Tibial nerve (tissue), 4 donors: ENCODE data around the gene VEGFC. TPM values are rescaled to one million over a fixed set of nuclear protein-coding genes. Genes with fewer than 3 reads are reported as not detected.

Experiments used
- DNase-seq, 2 donors: peaks; one replicate each; pipeline ENCODE4 v3.0.0-alpha.2; 2019; ENCODE audit warnings: low spot score in 2 of 2
- H3K27ac ChIP-seq, 4 donors: fragments of 200-600 bp; sonication (generic) in 3 of 4; one replicate each; pipeline ENCODE4 v1.5.1; 2017 to 2019; ENCODE audit warnings: mild to moderate bottlenecking in 1 of 4
- H3K27me3 ChIP-seq, 2 donors: fragments of 200-600 bp; sonication (generic) in 1 of 2; one replicate each; pipeline versions ENCODE4 v1.5.1 to v1.6.0; 2017 to 2019
- H3K36me3 ChIP-seq, 3 donors: fragments of 200-600 bp; sonication (generic); one replicate each; pipeline ENCODE4 v1.5.1; 2018 to 2019
- H3K4me1 ChIP-seq, 4 donors: fragments of 200-600 bp; sonication (generic) in 3 of 4; one replicate each; pipeline ENCODE4 v1.5.1; 2017 to 2019
- H3K4me3 ChIP-seq, 4 donors: fragments of 200-600 bp; sonication (generic) in 3 of 4; one replicate each; pipeline ENCODE4 v1.5.1; 2017 to 2019; ENCODE audit warnings: mild to moderate bottlenecking in 1 of 4, moderate library complexity in 1 of 4
- H3K9me3 ChIP-seq, 4 donors: fragments of 200-600 bp; sonication (generic) in 3 of 4; one replicate each; pipeline ENCODE4 v1.5.1; 2017 to 2019
- EP300 ChIP-seq, 2 donors: sonication (generic); formaldehyde crosslinking; IDR thresholded peaks; one replicate each; pipeline ENCODE4 v1.6.1; 2017; ENCODE audit warnings: antibody characterized with exemption in 2 of 2, mild to moderate bottlenecking in 1 of 2
- POLR2A ChIP-seq, 2 donors: fragments of 450-650 bp; IDR thresholded peaks; one replicate each; pipeline ENCODE4 v1.6.1; 2017; ENCODE audit warnings: antibody characterized with exemption in 2 of 2, mild to moderate bottlenecking in 2 of 2, moderate library complexity in 2 of 2
- WGBS, 2 donors: methylation state at CpG; one replicate each; pipeline ENCODE4 v1.1.5; 2018; 5-methylcytosine and 5-hydroxymethylcytosine counted together
- total RNA-seq, 4 donors: library from RNA; depleted of rRNA; stranded (reverse); fragments of >200 nt; gene quantifications; one replicate each; pipeline ENCODE4 v1.1.0, GENCODE V29; 2016
- TF ChIP-seq, protein P1 (sequence below), 5 experiments: fragments of 200-600 bp in 3 of 5; fragments of 450-650 bp in 2 of 5; sonication (generic) in 3 of 5; IDR thresholded peaks; one replicate each; pipeline ENCODE4 v1.5.1; 2016 to 2019; ENCODE audit warnings: antibody characterized with exemption in 5 of 5, mild to moderate bottlenecking in 3 of 5, moderate library complexity in 2 of 5

VEGFC gene
- total RNA-seq, 4 donors from 2014 or later: 2.4 to 14.4 (median 5.6) TPM

DNA sequence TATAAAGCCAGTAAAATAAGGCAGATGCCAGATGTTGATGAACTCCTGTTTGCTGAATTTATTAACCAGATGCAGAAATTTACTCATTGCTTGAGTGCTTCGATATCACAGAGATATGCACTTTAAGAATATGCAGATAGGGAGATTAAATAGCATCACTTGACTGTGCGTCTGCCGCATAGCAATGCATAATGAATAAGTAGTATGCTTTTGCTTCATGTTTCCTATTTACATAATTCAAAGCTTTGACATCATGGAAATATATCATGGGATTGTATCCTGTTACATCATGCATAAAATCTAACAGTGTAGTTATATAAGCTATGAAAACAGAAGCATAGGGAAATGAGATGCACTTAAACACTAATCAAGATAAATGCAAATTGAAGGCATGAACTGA is 45.9 kb downstream of the VEGFC start:
- 91 to 94% methylated on average over 3 of the region's 3 CpGs for WGBS, 2 donors
- TF ChIP-seq, protein P1, sequence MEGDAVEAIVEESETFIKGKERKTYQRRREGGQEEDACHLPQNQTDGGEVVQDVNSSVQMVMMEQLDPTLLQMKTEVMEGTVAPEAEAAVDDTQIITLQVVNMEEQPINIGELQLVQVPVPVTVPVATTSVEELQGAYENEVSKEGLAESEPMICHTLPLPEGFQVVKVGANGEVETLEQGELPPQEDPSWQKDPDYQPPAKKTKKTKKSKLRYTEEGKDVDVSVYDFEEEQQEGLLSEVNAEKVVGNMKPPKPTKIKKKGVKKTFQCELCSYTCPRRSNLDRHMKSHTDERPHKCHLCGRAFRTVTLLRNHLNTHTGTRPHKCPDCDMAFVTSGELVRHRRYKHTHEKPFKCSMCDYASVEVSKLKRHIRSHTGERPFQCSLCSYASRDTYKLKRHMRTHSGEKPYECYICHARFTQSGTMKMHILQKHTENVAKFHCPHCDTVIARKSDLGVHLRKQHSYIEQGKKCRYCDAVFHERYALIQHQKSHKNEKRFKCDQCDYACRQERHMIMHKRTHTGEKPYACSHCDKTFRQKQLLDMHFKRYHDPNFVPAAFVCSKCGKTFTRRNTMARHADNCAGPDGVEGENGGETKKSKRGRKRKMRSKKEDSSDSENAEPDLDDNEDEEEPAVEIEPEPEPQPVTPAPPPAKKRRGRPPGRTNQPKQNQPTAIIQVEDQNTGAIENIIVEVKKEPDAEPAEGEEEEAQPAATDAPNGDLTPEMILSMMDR (IDR thresholded peaks at IDR 0.05): no peak
- TF ChIP-seq POLR2A (IDR thresholded peaks at IDR 0.05): no peak
- TF ChIP-seq EP300 (IDR thresholded peaks at IDR 0.05): no peak

DNA sequence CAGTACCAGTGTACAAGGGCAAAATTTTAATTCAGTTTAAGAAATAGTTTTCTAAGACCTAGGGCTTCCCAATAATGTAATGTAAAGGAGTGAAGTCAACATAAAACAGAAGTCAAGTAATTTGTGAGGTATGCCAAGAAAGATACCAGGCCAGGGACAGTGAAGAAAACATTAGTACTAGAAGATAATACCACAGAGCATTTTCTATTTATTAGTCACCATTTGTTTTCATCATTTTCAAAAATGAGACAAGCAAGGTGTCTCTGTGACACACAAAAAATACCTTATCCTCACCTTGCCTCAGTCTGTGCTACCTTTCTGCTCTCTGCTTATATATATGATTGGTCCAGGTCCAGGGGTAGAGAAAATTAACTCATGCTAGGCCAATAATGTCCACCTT is 46.8 kb downstream of the VEGFC start:
- Histone ChIP-seq H3K9me3 (no peaks in the 10 kb centered on the region), H3K27ac (no peak overlapping the region), H3K4me1 (no peaks in the 10 kb centered on the region), H3K4me3 (no peak overlapping the region), H3K27me3 (no peaks in the 10 kb centered on the region), H3K36me3 (no peaks in the 10 kb centered on the region)
- DNase-seq: no peak
- no peak for TF ChIP-seq POLR2A (IDR thresholded peaks at IDR 0.05)
- TF ChIP-seq EP300 (IDR thresholded peaks at IDR 0.05): no peak

More for the DNA sequence above, 45.9 kb downstream of the VEGFC start:
- Histone ChIP-seq H3K4me1 (no peaks in the 10 kb centered on the region), H3K27ac (no peak overlapping the region), H3K4me3 (no peak overlapping the region), H3K36me3 (no peaks in the 10 kb centered on the region), H3K9me3 (no peaks in the 10 kb centered on the region), H3K27me3 (no peaks in the 10 kb centered on the region)
- DNase-seq: no peak

DNA sequence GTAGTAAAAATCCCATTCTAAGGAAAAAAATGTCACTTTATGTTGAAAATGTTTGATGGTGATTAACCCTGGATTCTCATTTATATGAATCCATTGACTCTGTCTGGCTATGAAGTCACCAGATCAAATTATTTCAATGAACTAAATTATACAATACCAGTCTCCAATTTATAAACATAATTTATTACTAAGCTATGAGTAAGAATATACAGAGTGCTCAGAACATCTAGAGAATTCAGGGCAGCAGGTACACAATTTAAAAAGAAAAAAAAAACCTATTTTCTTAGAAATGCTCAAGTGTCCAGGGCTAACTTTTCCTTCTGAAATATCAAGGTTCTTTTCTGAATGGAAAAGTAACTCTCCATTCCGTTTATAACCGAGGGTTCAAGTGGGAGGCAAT is 48.6 kb downstream of the VEGFC start:
- H3K27me3 ChIP-seq: no peaks in the 10 kb centered on the region
- DNase-seq: no peak
- TF ChIP-seq POLR2A (IDR thresholded peaks at IDR 0.05) (no peak), EP300 (IDR thresholded peaks at IDR 0.05) (no peak)
- no peak overlapping the region for H3K27ac ChIP-seq
- H3K9me3 ChIP-seq: no peaks in the 10 kb centered on the region
- no peak overlapping the region for H3K4me3 ChIP-seq
- H3K36me3 ChIP-seq: no peaks in the 10 kb centered on the region
- 89 to 90% methylated on average over 2 of the region's 2 CpGs for WGBS, 2 donors
- no peaks in the 10 kb centered on the region for H3K4me1 ChIP-seq

DNA sequence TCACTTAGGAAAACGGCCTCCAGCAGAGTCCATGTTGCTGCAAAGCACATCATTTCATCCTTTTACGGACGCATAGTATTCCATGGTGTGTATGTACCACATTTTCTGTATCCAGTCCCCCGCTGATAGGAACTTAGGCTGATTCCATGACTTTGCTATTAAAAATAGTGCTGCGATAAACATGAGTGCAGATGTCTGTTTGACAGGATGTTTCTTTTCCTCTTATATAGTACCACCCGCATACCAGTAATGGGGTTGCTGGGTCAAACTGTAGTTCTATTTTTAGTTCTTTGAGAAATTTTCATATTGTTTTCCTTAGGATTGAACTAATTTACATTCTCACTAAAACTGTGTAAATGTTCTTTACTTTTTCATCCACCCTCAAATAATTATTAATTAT is 50.5 kb downstream of the VEGFC start:
- no peak overlapping the region for H3K27ac ChIP-seq
- 73 to 85% methylated on average over 6 of the region's 6 CpGs for whole genome bisulfite sequencing, 2 donors

DNA sequence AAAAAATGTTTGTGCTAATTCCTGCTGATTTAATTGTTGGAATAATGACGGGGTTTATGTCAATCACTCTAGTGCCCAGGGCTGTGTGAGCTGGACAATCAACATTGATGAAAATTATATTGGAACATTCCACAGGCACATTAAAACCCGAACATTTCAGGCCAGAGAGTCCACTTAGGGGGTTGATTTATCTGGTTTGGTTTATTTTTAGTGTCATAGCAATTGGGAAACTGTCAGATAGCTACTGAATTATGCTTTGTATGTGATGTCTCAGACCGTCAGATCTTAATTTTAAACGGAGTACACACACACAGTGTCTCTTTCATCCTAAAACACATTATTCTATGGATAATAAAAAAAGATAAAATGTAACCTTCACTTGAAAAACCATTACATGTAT is 51.5 kb downstream of the VEGFC start:
- DNase-seq: no peak
- Histone ChIP-seq H3K4me1 (no peaks in the 10 kb centered on the region), H3K9me3 (no peaks in the 10 kb centered on the region), H3K27me3 (no peaks in the 10 kb centered on the region), H3K27ac (no peak overlapping the region), H3K36me3 (no peaks in the 10 kb centered on the region), H3K4me3 (no peak overlapping the region)
- no peak for TF ChIP-seq POLR2A (IDR thresholded peaks at IDR 0.05)
- TF ChIP-seq EP300 (IDR thresholded peaks at IDR 0.05): no peak
- TF ChIP-seq, protein P1 (IDR thresholded peaks at IDR 0.05): no peak
- 46 to 48% methylated on average over 4 of the region's 4 CpGs for WGBS, 2 donors

More for the DNA sequence above, 50.5 kb downstream of the VEGFC start:
- no peaks in the 10 kb centered on the region for H3K4me1 ChIP-seq
- H3K4me3 ChIP-seq: no peak overlapping the region
- DNase-seq: no peak
- H3K9me3 ChIP-seq: no peaks in the 10 kb centered on the region
- TF ChIP-seq POLR2A (IDR thresholded peaks at IDR 0.05) (no peak), EP300 (IDR thresholded peaks at IDR 0.05) (no peak)
- TF ChIP-seq, protein P1 (IDR thresholded peaks at IDR 0.05): no peak
- no peaks in the 10 kb centered on the region for H3K36me3 ChIP-seq
- no peaks in the 10 kb centered on the region for H3K27me3 ChIP-seq

DNA sequence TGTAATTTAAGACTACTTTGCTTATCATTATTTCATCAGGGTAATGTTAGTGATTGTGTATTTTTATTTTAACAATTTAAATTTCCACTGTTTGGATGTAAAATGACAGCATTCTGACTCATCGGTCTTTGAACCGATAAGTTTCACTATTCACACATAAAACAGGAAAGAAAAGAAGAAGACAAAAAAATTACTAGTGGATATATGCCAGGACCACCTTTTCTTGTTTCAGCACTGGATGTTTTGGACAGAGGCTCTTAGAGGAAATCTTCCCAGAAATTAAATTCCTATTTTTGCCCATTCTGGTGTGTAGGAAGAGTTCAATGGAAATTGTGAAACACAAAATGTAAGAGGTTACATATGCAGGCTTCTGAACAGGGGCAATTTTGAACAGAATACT is 57.4 kb downstream of the VEGFC start:
- DNase-seq: no peak
- WGBS, 2 donors: 84 to 91% methylated on average over 2 of the region's 2 CpGs

More for the DNA sequence above, 57.4 kb downstream of the VEGFC start:
- H3K27ac ChIP-seq: no peak overlapping the region
- H3K4me3 ChIP-seq: no peak overlapping the region
- H3K27me3 ChIP-seq: no peaks in the 10 kb centered on the region
- TF ChIP-seq POLR2A (IDR thresholded peaks at IDR 0.05) (no peak), EP300 (IDR thresholded peaks at IDR 0.05) (no peak)
- TF ChIP-seq, protein P1 (IDR thresholded peaks at IDR 0.05): no peak
- no peaks in the 10 kb centered on the region for H3K4me1 ChIP-seq
- H3K9me3 ChIP-seq: no peaks in the 10 kb centered on the region
- no peaks in the 10 kb centered on the region for H3K36me3 ChIP-seq
